SK-N-MC (cell line): ENCODE results near the gene KCNC3.

Experiments used
- DNase-seq: peaks from one replicate; pipeline ENCODE4 v3.0.0-alpha.2; 2011; ENCODE audit warnings: low read depth, low spot score
- H3K27ac ChIP-seq: fragments of 200-600 bp; sonication (generic); 2 replicates; pipeline ENCODE4 v1.5.1; 2016; ENCODE audit warnings: mixed run types
- H3K36me3 ChIP-seq: fragments of 200-600 bp; sonication (generic); 2 replicates; pipeline ENCODE4 v1.6.1; 2017; ENCODE audit warnings: antibody characterized with exemption, low read length, mixed read lengths; ENCODE audit not compliant: insufficient read depth
- H3K4me3 ChIP-seq: fragments of 200-600 bp; sonication (generic); 2 replicates; pipeline ENCODE4 v1.5.1; 2016
- H3K9ac ChIP-seq: fragments of 200-600 bp; sonication (generic); 2 replicates; pipeline ENCODE4 v1.8.0; 2017; ENCODE audit warnings: mixed run types, mixed read lengths; ENCODE audit not compliant: insufficient read length
- H3K9me3 ChIP-seq: fragments of 200-600 bp; sonication (generic); 2 replicates; pipeline ENCODE4 v1.6.1; 2017; ENCODE audit warnings: low read depth, mild to moderate bottlenecking, antibody characterized with exemption, low read length, moderate library complexity, mixed read lengths
- EZH2 ChIP-seq: fragments of 200-600 bp; sonication (generic); IDR thresholded peaks from one replicate; pipeline ENCODE4 v1.6.1; 2017; ENCODE audit warnings: antibody characterized with exemption
- FOXP2 ChIP-seq: optimal IDR thresholded peaks from 2 replicates; pipeline ENCODE3; 2011; ENCODE audit warnings: mild to moderate bottlenecking, moderate library complexity; ENCODE audit not compliant: insufficient read depth; ENCODE audit errors: extremely low read length, control extremely low read depth
- POLR2AphosphoS5 ChIP-seq: IDR thresholded peaks from 2 replicates; pipeline ENCODE4 v1.6.1; 2012; ENCODE audit warnings: mild to moderate bottlenecking, low read depth, low read length, borderline replicate concordance

KCNC3 gene

DNA sequence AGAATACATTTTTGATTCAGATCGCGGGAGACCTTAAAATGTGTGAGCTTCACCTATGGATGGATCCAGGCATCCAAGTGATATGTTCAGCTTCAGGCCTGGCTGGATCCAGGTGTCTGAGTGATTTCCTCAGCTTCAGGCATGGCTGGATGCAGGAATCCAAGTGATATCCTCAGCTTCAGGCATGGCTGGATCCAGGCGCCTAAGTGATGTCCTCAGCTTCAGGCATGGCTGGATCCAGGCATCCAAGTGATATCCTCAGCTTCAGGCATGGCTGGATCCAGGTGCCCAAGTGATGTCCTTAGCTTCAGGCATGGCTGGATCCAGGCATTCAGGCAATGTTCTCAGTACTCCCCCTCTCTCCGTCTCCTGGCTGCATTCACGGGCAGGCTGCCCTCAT lies 60.7 kb downstream of the KCNC3 start:
- Histone ChIP-seq H3K36me3 (no peaks in the 10 kb centered on the region), H3K9ac (no peak overlapping the region), H3K4me3 (no peak overlapping the region), H3K9me3 (no peaks in the 10 kb centered on the region), H3K27ac (no peak overlapping the region)
- no peak for DNase-seq
- TF ChIP-seq EZH2: no peak
- TF ChIP-seq POLR2AphosphoS5: no peak
- TF ChIP-seq FOXP2: no peak

- Histone ChIP-seq H3K9me3 (no peaks in the 10 kb centered on the region), H3K27ac (no peak overlapping the region), H3K36me3 (no peaks in the 10 kb centered on the region), H3K4me3 (no peak overlapping the region), H3K9ac (no peak overlapping the region)
- DNase-seq: no peak
- TF ChIP-seq EZH2 (no peak), FOXP2 (no peak), POLR2AphosphoS5 (no peak)
Observed at GRCh38 chr19:50268041-50268440, 61.1 kb downstream of the KCNC3 start.

- H3K36me3 ChIP-seq: no peaks in the 10 kb centered on the region
- H3K27ac ChIP-seq: no peak overlapping the region
- H3K9me3 ChIP-seq: no peaks in the 10 kb centered on the region
- TF ChIP-seq FOXP2 (no peak), POLR2AphosphoS5 (no peak), EZH2 (no peak)
- no peak overlapping the region for H3K4me3 ChIP-seq
- no peak for DNase-seq
- no peak overlapping the region for H3K9ac ChIP-seq
Observed at GRCh38 chr19:50266896-50267295, 62.3 kb downstream of the KCNC3 start.

DNA sequence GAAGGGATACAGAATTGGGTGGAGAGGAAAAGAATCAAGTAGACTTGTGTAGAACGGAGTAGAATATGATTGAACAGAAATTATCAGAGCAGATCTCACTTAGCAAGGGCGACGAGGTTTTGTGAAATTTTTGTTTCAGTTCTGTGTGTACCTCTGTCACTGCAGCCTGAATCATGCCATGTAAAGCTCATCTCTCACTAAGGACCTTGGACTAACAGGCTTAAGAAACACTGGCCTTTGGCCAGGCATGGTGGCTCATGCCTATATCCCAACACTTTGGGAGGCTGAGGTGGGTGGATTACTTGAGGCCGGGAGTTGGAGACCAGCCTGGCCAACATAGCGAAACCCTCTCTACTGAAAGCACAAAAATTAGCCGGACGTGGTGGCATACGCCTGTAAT lies 63.1 kb downstream of the KCNC3 start:
- H3K9ac ChIP-seq: no peak overlapping the region
- no peaks in the 10 kb centered on the region for H3K9me3 ChIP-seq
- TF ChIP-seq POLR2AphosphoS5 (no peak), FOXP2 (no peak), EZH2 (no peak)
- no peak for DNase-seq
- no peak overlapping the region for H3K27ac ChIP-seq
- no peak overlapping the region for H3K4me3 ChIP-seq
- H3K36me3 ChIP-seq: no peaks in the 10 kb centered on the region

- TF ChIP-seq POLR2AphosphoS5 (no peak), FOXP2 (no peak), EZH2 (no peak)
- Histone ChIP-seq H3K36me3 (no peaks in the 10 kb centered on the region), H3K4me3 (no peak overlapping the region), H3K9ac (no peak overlapping the region), H3K27ac (no peak overlapping the region), H3K9me3 (no peaks in the 10 kb centered on the region)
- no peak for DNase-seq
Observed at GRCh38 chr19:50264483-50265186, 64.5 kb downstream of the KCNC3 start.

- Histone ChIP-seq H3K27ac (no peak overlapping the region), H3K9ac (no peak overlapping the region), H3K4me3 (no peak overlapping the region), H3K36me3 (no peaks in the 10 kb centered on the region), H3K9me3 (no peaks in the 10 kb centered on the region)
- TF ChIP-seq FOXP2 (no peak), POLR2AphosphoS5 (no peak), EZH2 (no peak)
- DNase-seq: no peak
Observed at GRCh38 chr19:50263176-50263575, 66.0 kb downstream of the KCNC3 start.
